GOT3 (cell line): ENCODE measurements around the gene FREM1.

ENCODE experiments used
- DNase-seq: peaks from one replicate; lab custom pipeline; 2025; ENCODE audit warnings: mixed read lengths; lab: John Stamatoyannopoulos, UW

FREM1 gene

DNA sequence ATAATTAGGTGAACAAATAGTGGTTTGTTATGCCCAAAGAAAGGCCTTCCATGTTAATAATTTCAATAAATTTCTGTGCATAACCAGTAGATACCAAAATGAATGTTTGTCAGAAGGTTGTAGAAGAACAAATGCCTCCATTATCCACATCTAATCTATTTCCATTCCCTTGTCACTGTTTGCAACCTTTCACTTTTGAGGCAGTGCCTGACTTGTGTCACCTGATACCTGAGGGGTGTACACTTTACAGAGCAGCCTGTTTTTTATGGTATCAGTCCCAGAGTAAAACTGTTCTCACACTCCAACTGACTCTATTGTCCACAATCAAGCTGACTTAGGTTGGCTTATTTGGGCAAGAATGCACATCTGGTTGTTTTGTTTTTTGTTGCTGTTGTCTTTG is 40.1 kb downstream of the FREM1 start:
- no peak for DNase-seq

DNA sequence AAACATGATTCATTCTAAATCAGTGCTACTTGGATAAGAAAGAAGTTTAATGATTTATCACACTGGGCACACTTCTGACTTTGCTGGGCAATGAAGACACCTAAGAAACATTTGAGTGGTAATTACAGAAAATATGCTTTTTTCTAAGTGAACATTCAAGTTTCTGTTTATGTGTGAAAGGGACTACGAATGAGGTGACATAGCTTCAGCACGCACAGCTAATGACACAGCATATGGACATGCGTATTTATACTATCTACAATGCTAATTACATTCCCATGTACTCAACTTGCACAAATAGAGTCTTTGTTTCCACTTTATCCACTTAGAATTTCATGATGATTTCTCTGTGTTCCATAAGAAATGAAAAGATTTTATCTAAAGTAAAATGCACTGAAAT is 40.6 kb downstream of the FREM1 start:
- DNase-seq: no peak

DNA sequence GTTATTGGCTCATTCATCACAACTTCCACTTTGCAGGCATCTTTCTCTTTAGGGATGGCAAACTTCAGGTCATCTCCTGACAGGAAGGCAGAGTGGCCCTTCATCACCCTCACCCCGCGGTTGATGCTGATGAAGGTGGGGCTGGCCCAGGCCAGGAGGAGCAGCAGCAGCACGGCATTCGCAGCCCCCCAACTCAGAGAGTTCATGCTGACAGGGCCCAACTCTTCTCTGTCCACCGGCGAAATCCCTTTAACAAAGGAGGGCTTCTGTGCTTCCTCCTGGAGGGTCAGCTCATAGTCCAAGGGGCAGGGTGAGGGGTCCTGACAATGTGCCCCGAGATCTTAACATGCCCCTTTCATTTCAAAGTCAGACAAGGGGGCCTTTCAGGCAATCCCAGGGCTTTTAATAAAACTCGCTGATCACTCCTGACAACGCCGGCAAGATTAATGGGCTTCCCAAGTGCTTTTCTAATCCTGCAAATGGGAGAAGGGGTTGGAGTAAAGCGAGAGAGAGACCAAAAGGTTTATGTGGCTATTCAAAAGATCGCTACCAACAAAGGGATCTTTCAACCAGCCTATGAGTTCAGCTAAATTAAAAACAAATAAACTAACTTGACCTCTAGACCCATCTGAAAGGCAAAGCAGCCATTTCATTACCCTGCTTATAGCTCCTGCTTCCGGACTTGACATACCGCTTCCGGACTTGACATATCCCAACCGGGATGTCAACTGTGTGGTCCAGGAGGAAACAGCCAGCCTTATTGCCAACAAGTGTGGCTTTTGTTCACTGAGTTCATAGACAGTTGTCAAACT is 41.2 kb downstream of the FREM1 start:
- no peak for DNase-seq

DNA sequence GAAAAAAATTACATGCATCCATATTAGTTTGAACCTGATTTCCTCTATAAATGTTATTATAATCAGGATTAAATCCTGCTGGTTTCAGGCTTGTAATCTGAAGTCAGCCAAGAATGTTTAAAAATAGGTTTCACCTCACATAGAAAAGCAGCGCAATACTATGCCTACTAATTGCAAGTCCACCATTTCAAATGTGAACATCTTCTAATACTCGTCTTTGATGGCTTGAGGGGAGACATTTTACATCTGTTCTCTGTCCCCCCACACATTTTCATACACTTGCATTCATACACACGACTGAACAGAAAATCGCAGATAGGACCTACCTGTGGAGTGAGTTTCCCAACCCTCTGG is 41.8 kb downstream of the FREM1 start:
- DNase-seq: no peak

DNA sequence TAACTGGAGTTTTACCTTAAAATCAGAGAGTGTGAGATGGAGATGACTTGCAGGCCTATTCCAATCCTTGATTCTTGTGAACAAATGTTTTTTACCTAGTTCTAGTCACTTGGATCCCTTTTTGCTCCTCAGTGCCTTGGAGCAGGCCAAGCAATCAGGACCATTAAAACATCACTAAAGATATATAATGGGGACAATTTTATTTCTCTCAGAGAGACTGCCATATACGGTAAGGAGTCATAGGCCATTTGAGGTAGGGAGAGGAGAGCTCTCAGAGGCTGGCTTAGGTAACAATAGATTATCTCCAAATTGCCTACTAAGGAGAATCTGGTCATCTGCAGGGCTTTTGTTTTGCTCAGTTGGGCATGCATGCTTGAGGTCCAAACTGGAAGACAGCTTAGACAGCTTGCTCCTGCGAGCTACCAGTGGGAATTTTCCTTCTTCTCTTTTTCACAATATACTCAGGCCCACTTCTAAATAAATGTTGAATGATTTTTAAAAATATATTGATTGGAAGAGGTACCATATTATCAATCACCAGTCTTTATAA is 44.0 kb downstream of the FREM1 start:
- no peak for DNase-seq

DNA sequence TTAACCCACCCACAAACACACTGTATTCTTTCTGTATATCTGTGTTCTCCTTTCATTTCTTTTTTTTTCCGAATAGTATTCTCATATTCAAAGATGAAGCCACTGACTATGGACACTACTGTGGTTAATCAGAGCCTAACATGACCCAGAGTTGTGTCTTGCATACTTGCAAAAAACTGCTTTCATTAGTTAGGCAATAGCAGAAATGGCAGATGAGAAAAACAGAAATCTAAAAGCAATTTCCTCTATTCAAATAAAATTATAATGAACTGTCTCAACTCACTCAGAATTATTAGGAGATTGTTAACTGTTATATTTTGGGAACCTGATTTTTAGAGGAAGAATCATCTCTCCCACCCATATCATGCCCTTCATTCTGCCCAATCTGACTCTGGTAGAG is 45.9 kb downstream of the FREM1 start:
- DNase-seq: no peak

DNA sequence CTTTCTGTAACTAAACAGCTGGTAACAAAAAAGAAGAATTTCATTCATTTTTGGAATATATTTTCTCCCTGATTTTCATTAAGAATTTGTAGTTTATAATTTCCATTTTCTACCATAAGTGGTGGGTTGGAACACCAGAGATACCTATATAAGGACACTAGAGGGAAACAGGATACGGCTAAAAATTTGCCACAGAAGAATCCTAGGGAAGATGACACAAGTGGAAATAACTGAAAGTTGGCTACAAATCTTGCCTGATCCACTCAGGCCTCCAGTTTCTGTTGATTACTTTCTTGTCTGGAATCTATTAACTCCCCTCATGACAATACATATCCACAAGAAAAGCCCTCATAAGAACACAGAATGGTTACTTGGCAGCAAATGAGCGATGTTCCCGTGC is 46.8 kb downstream of the FREM1 start:
- no peak for DNase-seq

DNA sequence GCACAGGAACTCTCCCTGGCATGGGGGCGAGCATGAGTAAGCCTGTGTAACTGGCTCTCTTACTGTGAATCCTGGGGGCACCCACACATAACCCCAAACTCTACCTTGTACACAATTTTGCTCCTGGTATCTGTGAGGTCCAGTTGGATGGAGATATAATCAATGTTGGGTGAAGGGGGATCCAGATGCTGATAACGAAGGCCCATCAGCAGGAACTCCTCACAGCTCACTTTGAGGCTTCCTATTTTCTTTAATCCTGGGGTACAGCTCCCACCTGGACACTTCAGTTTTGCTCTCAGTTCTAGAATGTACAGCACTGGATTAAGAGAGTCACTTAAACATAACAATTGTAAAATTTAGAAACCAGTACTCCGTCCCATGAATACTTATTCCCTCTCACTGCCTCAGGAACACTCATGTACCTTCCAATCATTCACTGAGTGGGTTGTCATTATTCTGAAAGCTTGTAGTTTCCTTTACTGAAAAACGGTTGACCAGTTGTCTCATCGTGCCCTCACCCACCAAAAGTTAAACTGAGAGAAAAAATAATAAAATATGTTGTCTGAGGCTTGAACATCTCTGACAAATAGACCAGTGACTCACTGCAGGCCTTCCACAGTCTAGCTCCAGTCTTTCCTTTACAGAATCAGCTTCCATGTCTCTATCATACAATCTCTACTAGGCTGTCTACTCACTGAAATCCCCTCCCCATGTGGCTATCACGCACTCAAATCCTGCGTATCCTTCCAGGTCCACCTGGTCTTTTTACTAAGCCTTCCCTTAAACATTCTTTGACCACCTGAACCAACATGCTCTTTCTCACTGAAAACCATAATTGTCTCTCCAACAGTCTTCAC is 52.6 kb downstream of the FREM1 start:
- DNase-seq: no peak

DNA sequence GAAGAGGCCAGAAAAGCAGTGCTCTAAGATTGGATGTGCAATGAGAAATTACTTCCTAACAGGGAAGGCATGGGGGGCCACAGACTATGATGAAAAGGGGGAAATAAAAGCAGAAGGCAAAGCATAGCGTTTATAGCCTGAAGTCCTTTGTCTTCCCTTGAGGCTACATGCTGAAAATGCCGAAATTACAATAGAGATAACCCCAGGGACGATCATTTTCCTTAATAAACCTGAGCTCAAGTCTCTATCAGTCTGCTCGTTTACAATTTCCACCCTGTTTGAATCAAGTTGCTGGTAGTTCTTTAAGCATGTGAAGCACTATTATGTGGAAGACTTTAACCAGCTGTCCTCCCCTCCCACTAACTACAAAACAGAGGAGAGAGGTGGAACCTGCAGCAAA is 60.4 kb downstream of the FREM1 start:
- no peak for DNase-seq

DNA sequence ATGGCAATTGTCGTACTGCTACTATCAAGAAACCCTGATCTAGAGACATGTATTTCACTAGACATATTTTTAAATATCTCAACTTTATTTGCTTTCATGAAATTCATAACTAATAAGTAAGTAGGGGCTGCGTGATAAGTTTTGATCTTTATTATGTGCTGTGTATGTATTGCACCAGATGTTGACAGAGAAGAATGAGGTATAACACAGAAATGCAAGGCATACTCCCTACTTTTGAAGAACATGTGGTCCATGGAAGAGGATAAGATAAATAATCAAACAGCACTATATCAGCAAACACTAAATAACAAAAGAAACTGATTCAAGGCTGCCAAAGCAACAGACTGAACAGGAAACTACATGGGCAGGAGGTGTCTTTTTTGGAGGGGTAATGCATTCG is 60.9 kb downstream of the FREM1 start:
- DNase-seq: no peak

DNA sequence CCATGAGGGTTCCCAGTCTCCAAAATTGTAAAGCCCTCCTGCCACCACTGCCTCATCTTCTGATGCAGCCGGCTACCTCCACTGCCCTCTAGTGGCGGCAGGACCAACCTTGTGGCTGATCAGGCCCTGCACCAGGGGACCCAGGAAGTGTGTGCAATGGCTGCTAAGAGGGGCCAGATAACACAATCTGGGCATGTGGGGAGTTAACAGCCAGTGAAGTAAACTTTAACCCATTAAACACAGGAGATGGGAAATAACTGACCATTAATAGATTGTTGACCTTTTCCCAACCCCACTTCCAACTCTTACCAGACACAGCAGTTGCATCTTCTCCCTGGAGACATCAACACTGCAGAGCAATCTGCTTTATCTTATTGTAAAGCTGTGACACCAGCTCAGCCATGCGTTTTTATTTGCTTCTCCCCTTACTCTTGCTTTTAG is 63.3 kb downstream of the FREM1 start:
- no peak for DNase-seq

DNA sequence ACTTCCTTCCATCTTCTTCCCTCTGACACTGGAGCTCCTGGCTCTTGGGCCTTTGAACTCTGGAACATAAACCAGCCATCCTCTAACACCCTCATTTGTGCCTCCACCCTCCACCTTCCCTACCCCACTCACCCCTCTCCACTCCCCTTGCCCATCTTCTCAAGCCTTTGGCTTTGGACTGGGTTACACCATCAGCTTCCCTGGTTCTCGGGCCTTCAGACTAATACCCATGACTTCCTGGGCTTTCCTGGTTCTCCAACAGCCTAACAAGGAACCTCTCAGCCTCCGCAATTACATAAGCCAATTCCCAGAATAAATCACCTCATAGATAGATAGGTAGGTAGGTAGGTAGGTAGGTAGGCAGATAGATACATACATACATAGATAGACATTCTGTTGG is 67.1 kb downstream of the FREM1 start:
- no peak for DNase-seq

DNA sequence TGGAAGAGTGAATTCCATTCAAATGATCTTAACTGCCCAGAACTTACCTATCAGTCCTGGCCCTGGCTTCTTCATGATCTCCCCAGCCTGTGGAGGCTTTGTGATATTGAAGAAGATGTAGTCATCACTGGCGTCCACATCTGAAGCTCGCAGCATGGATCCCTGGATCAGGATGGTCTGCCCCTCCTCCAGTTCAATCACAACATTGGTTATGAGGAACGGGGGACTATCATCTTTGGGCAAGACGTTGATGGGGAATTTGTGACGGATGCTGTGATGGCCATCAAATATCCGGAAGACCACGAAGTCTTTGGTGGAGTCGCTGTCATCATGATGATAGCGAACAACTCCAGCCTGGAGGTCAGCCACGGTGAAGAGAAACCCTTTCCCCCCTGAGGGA is 68.0 kb downstream of the FREM1 start:
- no peak for DNase-seq

DNA sequence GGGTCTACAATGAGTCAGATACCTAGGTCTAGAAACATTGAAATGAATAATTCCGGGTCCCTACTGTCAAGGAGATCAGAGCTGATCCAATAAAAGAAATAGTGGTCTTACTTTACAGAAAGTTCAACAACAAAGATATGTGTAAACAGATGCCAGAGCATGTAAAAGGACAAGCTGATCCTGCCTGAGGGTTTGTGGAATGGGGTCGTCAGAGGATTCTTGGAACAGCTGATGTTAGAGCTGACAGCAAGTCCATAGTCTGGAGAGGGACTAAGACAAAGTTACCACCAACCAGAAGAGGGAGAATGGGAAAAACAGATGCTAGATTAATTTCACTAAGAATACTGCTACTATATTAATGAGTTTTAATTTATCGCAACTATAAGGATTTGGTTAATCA is 71.5 kb downstream of the FREM1 start:
- DNase-seq: no peak

DNA sequence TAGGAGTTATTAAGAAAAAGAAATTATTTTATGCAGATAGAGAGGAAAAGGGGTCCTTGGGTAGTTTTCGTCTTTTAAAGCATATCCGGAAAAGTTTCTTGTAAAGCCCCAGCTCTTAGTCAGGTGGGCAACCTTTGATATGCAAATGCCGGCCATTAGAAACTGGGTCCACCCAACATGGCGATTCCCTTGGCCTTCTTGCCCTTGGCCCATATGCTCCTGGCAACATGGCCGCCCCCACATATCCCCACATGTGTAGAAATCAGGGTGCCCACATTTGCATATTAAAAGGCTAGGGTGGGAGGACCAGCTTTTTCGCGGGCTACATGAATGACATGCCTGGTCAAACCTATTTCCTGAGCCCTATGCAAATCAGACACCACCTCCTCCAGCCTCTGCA is 73.3 kb downstream of the FREM1 start:
- no peak for DNase-seq

DNA sequence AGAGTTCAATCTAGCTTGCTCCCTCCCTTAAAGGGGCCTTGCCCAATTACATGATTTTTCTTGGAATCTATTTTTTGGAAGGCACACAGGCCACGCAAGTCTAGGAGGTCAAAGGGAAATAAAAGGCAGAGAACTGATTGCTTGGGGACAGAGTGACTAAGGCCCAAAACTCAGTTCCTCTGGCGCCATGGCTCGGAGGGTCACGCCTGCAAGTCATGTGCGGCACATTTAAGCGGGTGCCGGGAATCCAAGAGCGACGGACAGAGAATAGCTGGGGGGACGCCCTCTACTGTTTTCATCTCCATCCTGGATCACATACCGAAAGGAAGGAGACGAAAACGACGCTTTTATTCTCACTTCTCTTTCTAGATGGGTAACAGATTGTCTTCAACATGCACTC is 78.6 kb downstream of the FREM1 start:
- DNase-seq: no peak

DNA sequence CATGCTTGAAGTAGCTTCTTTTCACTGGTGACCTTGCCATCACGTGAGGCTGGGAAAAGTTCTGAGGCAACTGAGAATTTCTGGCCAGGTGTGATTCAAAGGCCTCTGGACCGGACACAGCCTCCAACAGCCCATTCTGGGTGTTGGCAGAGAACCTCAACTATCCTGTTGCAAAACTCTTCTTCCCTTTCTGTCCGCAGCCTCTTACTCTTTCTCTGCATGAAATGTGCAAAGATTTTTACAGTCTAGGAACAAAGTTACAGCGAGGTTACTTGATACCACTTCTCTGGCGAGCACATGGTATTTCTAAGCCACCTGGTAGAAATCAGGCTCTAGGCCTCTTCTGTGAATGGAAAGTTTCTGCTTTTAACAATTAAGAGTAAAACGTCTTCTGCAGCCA is 79.2 kb downstream of the FREM1 start:
- no peak for DNase-seq

DNA sequence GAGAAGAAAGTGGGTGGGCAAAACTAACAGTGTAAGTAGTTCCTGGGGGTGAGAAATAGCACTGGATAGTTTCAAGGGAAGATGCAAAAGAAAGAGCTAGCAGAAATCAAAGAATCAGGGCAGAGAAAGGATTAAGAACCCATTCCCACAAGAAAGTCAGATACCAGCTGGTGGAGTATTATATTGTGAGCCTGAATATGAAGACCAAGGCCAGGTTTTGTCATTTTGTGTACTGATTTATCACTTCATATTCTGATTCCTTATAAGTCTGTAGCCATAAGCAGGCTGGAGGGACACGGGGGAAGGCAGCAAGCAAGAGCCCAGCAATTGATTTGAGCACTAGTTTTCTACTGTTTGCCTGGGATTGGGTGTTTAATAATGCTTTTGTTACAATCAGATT is 80.2 kb downstream of the FREM1 start:
- DNase-seq: no peak

DNA sequence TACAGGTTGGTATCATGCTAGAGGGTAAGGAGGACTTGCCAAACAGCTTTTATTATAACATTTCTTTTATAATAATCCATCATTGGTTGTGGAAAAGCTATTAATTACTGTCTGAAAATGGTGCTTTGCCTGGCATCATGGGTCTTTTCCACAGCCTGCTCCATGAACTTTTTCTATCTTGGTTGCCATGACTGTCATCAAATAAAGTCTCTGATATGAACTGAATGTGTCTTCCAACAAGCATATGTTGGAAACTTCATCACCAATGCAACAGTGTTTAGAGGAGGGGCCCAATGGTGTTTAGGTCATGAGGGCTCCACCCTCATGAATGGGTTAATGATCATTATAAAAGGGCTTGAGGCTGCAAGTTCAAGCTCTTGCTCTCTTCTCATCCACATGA is 81.0 kb downstream of the FREM1 start:
- DNase-seq: no peak

DNA sequence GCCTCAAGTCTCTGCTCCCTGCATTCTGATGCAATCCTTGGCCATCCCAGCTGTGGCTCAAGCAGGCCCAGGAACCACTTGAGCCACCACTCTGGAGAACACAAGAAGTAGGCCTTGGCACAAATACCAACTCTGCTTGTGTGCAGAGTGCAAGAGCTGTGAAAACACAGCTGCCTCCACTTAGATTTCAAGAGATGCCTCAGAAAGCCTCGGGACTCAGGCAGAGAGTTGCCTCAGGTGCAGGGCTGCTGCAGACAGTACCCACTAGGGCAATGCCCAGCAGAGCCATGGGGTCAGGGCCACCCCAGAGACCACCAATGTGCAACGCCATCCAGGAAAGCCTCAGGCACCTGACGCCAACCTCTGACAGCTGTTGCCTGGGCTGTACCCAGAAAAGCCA is 82.4 kb downstream of the FREM1 start:
- DNase-seq: no peak

DNA sequence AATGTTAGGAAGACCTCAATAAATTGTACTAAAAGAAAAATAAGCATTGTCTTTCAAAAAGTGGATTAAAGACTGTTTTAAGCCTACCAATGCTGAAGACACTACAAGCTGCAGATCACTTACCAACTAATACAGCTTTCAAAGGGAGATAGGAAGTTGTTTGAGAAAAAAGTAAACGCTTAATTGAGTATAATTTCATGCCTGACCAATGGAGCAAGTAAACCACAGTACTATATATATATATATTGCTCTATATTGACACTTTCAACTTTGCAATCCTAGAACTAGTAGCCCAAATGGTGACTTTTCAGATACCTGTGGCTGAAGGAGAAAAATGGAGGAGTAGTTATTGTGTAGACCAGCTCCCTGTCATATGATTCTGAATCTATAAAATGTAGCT is 85.7 kb downstream of the FREM1 start:
- DNase-seq: no peak

DNA sequence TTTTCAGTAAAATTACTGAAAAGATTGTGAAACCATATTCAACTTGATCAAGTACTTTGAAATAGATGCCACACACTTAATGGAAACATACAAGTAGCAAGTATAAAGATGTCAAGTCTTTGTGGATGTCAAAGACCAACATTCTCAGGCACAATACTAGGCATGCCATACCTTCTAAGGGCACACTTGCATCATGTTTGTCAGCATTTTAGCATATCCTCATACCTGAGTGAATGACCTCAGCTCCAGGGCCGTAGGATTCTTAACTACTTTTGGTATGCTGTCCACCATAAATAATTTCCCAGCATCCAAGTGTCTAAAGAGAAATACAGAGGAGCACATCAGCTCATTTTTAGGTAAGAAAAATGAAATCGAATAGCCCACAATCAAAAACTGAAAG is 86.4 kb downstream of the FREM1 start:
- DNase-seq: no peak

DNA sequence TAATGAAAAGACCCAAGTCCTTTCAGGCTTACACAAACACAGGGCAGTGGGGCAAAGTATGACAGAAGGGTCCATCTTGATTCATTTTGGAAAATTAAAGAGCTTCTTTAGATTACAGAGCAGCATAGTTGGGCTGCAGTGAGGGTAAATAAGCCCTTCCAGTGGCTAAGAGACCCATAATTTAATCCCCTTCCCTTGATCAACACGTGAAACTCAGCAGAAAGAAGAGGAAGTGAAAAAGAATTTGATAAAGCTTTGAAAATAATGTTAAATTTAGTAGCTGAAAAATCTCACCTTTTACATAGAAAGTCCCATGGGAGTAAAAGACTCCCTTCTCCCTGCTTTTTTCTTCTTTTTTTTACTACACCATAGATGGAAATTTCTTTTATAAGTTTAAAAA is 87.6 kb downstream of the FREM1 start:
- DNase-seq: no peak
